PC-9 (cell line): Measurements from ENCODE around the gene LUZP2. TPM values are rescaled to one million over a fixed set of nuclear protein-coding genes. Genes with fewer than 3 reads are reported as not detected.

Experiments
- BruUV-seq: library from RNA; stranded (reverse); fragments of 400-500 nt; replicated peaks from 2 replicates; lab custom pipeline; 2021; lab: Mats Ljungman, UMichigan
- CTCF ChIA-PET: fragments of 300-600 bp; sonication (Branson Sonifier 250); formaldehyde crosslinking; loops from one replicate; lab custom pipeline; 2022; ENCODE audit warnings: antibody characterized with exemption; lab: Charles Lee
- POLR2A ChIA-PET: fragments of 300-600 bp; sonication (Branson Sonifier 250); formaldehyde crosslinking; loops from one replicate; lab custom pipeline; 2022; ENCODE audit warnings: antibody characterized with exemption; ENCODE audit not compliant: unreplicated experiment; lab: Charles Lee
- DNase-seq, 2 experiments: peaks; one replicate each; pipeline versions ENCODE4 v3.0.0 to v3.0.0-alpha.2; 2015 to 2022; ENCODE audit warnings: mixed read lengths in 1 of 2
- H2AFZ ChIP-seq: fragments of 200-600 bp; sonication (generic); 2 replicates; pipeline ENCODE4 v1.8.1; 2017; ENCODE audit warnings: antibody characterized with exemption
- H3F3A ChIP-seq: fragments of 200-600 bp; sonication (generic); 2 replicates; pipeline ENCODE4 v1.8.1; 2017; ENCODE audit warnings: antibody characterized with exemption, mild to moderate bottlenecking, low read depth; ENCODE audit not compliant: insufficient read depth
- H3K27ac ChIP-seq: fragments of 200-600 bp; sonication (generic); 2 replicates; pipeline ENCODE4 v1.6.1; 2016; ENCODE audit warnings: mixed run types
- H3K27me3 ChIP-seq: fragments of 200-600 bp; sonication (generic); 2 replicates; pipeline ENCODE4 v1.6.1; 2016; ENCODE audit warnings: low read depth, mixed run types; ENCODE audit not compliant: insufficient read depth
- H3K36me3 ChIP-seq: fragments of 200-600 bp; sonication (generic); 2 replicates; pipeline ENCODE4 v1.6.1; 2016; ENCODE audit warnings: low read depth, mixed run types
- H3K4me1 ChIP-seq: fragments of 200-600 bp; sonication (generic); replicated peaks from 2 replicates; pipeline ENCODE4 v1.6.1; 2016; ENCODE audit warnings: mixed run types; ENCODE audit not compliant: insufficient read depth
- H3K4me2 ChIP-seq: fragments of 200-600 bp; sonication (generic); 2 replicates; pipeline ENCODE4 v1.6.1; 2017; ENCODE audit warnings: mixed run types
- H3K4me3 ChIP-seq: fragments of 200-600 bp; sonication (generic); 2 replicates; pipeline ENCODE4 v1.6.1; 2016; ENCODE audit warnings: mixed run types
- H3K79me2 ChIP-seq: fragments of 200-600 bp; sonication (generic); 2 replicates; pipeline ENCODE4 v1.6.1; 2017; ENCODE audit warnings: low read depth, mixed run types
- H3K9me2 ChIP-seq: fragments of 200-600 bp; sonication (generic); 2 replicates; pipeline ENCODE4 v1.8.1; 2017; ENCODE audit warnings: mild to moderate bottlenecking; ENCODE audit not compliant: insufficient read depth
- H3K9me3 ChIP-seq: fragments of 200-600 bp; sonication (generic); 2 replicates; pipeline ENCODE4 v1.8.1; 2016; ENCODE audit warnings: low read depth; ENCODE audit not compliant: insufficient read depth
- H4K20me1 ChIP-seq: fragments of 200-600 bp; sonication (generic); 2 replicates; pipeline ENCODE4 v1.8.1; 2017; ENCODE audit not compliant: insufficient read depth
- EZH2 ChIP-seq: fragments of 200-600 bp; sonication (generic); IDR thresholded peaks from 2 replicates; pipeline ENCODE4 v1.8.0; 2017; ENCODE audit warnings: antibody characterized with exemption, low read depth
- intact Hi-C: fragments of 100-400 bp; cut with micrococcal nuclease; formaldehyde crosslinking; loops from one replicate; pipeline ENCODE4 v1.10.0; 2022; ENCODE audit not compliant: unreplicated experiment
- total RNA-seq: library from RNA; stranded (reverse); gene quantifications from 2 replicates; pipeline ENCODE4 v1.2.3, GENCODE V29; 2021
- TF ChIP-seq, protein P1 (sequence below): fragments of 200-600 bp; sonication (generic); conservative IDR thresholded peaks from 2 replicates; pipeline ENCODE4 v1.6.1; 2017; ENCODE audit warnings: mixed run types, antibody characterized with exemption, mild to moderate bottlenecking, moderate library complexity

LUZP2 gene
- total RNA-seq, 1 experiment from 2014 or later: 0.15 TPM

DNA sequence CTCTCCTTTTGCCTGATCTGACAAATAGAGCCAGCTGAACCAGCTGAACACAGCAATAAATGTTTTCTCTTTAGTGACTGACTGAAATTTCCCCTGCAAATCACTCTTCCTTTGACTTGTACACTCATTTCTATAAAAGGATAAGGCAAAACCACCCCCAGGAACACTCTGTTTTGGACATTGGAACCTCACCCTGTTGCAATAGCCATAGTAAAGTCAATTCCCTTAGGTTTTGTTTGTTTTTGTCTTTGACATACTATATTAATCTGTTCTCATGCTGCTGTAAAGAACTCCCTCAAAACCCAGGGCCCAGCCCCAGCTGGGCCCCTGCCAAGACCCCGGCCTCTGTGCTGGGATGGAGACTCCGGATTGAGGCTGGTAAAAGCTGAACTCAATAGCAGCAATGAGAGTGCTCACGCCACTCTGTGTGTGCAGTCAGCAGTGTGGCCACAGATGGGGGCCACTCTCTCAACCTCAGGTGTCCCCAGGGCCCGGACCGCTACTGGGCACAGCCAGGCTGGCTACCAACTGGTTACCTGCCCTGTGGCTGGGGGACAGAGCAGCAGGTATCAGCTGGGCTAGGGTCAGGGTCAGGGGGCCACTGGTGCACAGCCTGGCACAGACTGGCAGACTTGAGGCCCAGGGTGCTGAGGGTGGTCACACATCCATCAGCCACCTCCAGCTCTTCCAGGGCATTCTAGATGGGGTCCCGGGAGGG is 597.4 kb downstream of the LUZP2 start:
- POLR2A ChIA-PET: no interaction called here
- Histone ChIP-seq H2AFZ (no peak overlapping the region), H3K4me3 (no peak overlapping the region), H4K20me1 (no peaks in the 10 kb centered on the region), H3K4me1 (no peaks in the 10 kb centered on the region), H3K4me2 (no peak overlapping the region), H3F3A (no peaks in the 10 kb centered on the region), H3K79me2 (no peaks in the 10 kb centered on the region), H3K9me3 (no peaks in the 10 kb centered on the region), H3K36me3 (no peaks in the 10 kb centered on the region), H3K27me3 (no peaks in the 10 kb centered on the region), H3K27ac (no peak overlapping the region), H3K9me2 (no peaks in the 10 kb centered on the region)
- TF ChIP-seq, protein P1, sequence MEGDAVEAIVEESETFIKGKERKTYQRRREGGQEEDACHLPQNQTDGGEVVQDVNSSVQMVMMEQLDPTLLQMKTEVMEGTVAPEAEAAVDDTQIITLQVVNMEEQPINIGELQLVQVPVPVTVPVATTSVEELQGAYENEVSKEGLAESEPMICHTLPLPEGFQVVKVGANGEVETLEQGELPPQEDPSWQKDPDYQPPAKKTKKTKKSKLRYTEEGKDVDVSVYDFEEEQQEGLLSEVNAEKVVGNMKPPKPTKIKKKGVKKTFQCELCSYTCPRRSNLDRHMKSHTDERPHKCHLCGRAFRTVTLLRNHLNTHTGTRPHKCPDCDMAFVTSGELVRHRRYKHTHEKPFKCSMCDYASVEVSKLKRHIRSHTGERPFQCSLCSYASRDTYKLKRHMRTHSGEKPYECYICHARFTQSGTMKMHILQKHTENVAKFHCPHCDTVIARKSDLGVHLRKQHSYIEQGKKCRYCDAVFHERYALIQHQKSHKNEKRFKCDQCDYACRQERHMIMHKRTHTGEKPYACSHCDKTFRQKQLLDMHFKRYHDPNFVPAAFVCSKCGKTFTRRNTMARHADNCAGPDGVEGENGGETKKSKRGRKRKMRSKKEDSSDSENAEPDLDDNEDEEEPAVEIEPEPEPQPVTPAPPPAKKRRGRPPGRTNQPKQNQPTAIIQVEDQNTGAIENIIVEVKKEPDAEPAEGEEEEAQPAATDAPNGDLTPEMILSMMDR: no peak
- TF ChIP-seq EZH2: no peak
- intact Hi-C loops: no loop called here
- DNase-seq: no peak
- CTCF ChIA-PET: interaction anchor here (0.6 kb wide), 1 partner anchor 1235 kb away, joined by 10 read pairs; no protein-coding TSS in a partner anchor
- no TSS peak for BruUV-seq

DNA sequence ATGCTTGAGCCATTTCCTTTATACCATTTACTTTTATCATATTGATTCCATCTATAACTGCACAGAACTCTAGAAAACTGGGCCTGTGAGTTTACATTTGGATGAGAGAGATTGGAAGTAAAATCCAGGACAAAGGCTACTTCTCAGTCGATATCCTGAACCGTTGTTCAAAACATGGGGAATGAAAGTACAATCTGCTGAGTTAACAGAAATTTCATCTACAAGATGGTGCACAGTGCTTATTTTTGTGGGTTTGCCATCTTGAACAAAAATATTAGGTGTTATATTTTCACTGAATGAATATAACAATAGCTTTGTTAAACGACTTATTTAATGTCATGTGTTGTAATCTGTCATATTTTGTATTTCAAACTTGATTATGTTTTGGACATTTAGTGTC is 622.6 kb downstream of the LUZP2 start:
- Histone ChIP-seq H3K79me2 (no peaks in the 10 kb centered on the region), H4K20me1 (no peaks in the 10 kb centered on the region), H3K4me3 (no peak overlapping the region), H3K9me2 (no peaks in the 10 kb centered on the region; the same call in 1 of the 2 replicates), H3K27me3 (no peaks in the 10 kb centered on the region), H3K4me1 (no peaks in the 10 kb centered on the region), H2AFZ (no peak overlapping the region), H3K36me3 (no peaks in the 10 kb centered on the region), H3F3A (no peaks in the 10 kb centered on the region), H3K9me3 (no peaks in the 10 kb centered on the region), H3K27ac (no peak overlapping the region), H3K4me2 (no peak overlapping the region)
- ChIA-PET CTCF (no interaction called here), POLR2A (no interaction called here)
- TF ChIP-seq, protein P1: no peak
- no peak for TF ChIP-seq EZH2
- no peak for DNase-seq
- BruUV-seq: no TSS peak
- intact Hi-C loops: no loop called here
